ENCODE results near the gene ARHGEF1.
"Not testable (repeated sequence)": the region's sequence is repeated elsewhere in the genome, so short reads cannot be mapped to it uniquely, and the experiment has no call there.

ARHGEF1 gene

DNA sequence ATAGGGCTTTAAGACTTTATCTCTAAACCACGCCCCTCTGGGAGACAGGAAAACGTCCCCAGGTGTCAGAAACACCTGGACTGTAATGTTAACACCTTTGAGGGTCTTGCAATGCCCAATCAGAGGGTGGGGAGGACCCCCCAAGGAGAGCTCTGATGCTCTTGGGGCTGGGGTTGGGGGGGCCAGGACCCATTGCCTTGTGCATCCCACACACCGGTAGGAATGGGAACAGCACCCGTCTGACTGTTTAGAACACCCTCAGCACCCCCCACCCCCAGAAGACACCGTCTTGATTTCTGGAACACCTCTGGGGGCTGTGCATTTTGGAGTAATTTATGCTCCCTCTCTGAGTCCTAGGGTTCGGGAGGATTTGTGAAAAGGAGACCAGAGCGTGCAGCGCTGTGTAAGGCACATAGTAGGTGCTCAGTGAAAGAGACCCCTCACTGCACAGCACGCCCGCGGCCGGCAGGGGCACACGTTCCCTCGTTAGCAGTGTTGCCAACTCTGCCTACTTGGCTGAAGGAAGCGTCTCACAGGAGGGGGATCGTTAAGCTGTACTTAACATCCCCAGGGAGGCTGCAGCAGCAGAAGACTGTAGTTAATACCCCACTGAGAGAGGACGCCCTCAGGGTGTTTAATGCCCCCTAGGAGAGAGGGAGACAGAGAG lies 48.1 kb downstream of the ARHGEF1 start:
- DNase-seq (ENCODE audit: low read depth) = no peak

GRCh38 chr19:41932259-41932719 lies 49.3 kb downstream of the ARHGEF1 start:
- DNase-seq (ENCODE audit: low read depth) = no peak

GRCh38 chr19:41932720-41933332 lies 49.8 kb downstream of the ARHGEF1 start:
- no peak for DNase-seq (ENCODE audit: low read depth)

DNA sequence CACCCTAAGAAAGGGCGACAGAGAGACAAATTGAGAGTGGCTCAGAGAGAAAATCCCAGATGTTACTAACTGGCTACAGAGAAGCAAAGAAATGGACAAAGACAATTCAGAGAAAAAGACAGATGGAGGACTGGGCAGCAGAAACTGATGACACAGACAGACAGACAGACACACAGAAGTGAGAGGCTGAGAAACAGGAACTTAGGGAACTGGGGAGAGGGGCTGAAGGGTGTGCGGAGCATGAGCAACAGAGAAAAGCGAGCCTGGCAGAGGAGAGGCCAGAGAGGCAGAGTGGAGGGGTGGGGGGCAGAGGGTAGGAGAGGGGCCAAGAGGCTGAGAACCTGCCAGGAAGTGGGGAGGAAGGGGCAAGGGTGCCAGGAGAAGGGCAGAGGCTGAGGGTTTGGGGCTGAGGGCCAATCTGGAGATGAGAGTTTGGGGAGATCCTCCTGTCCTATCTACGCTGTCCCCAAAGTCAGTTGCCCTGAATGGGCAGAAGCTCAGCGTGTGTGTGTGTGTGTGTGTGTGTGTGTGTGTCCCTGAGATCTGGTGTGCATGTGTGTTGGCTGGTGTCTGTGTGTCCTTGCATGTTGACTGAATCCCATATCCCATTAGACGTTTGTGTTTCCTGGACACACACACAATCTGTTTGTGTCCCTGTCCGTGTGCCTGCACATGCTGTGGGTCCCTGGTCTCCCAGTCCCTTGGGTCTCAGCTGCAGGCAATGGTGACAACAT lies 50.9 kb downstream of the ARHGEF1 start:
- no peak for DNase-seq (ENCODE audit: low read depth)

DNA sequence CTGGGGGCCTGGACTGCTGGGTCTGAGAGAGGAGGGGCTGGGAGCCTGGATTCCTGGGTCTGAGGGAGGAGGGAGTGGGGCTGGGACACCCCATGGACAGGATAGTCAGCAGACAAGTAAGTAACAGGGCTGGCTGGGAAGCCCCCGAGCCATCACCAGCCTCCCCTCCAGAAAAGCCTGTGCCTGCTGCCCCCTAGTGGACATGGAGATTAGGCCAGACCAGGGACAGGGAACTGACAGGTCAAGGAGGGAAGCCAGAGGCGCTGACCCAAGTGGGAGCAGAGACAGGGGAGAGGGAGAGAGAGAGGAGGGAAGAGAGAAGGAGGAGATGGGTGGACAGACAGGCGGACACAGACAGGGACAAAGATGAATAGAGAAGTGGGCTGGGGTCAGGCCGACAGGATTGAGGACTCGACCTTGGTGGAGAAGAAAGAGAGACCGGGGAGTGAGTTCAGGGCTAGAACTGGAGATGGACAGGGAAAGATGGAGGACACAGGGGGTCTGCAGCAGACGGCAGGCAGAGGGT lies 51.9 kb downstream of the ARHGEF1 start:
- no peak for DNase-seq (ENCODE audit: low read depth)

- DNase-seq (ENCODE audit: low read depth) = no peak
Measured at GRCh38 chr19:41935760-41936415, 52.9 kb downstream of the ARHGEF1 start.

- no peak for DNase-seq (ENCODE audit: low read depth)
Measured at GRCh38 chr19:41936416-41936850, 53.4 kb downstream of the ARHGEF1 start.

- DNase-seq (ENCODE audit: low read depth) = no peak
Measured at GRCh38 chr19:41936961-41937360, 54.0 kb downstream of the ARHGEF1 start.

GRCh38 chr19:41937525-41938468 lies 54.8 kb downstream of the ARHGEF1 start:
- DNase-seq (ENCODE audit: low read depth) = no peak

DNA sequence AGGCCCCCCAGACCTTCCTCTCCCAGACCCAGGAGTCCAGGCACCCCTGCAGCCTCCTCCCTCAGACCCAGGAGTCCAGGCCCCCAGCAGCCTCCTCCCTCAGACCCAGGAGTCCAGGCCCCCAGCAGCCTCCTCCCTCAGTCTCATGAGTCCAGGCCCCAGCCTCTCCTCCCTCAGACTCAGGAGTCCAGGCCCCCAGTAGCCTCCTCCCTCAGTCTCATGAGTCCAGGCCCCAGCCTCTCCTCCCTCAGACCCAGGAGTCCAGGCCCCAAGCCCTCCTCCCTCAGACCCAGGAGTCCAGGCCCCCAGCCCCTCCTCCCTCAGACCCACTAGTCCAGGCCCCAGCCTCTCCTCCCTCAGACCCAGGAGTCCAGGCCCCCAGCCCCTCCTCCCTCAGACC lies 56.2 kb downstream of the ARHGEF1 start:
- DNase-seq (ENCODE audit: low read depth) = not testable (repeated sequence)

DNA sequence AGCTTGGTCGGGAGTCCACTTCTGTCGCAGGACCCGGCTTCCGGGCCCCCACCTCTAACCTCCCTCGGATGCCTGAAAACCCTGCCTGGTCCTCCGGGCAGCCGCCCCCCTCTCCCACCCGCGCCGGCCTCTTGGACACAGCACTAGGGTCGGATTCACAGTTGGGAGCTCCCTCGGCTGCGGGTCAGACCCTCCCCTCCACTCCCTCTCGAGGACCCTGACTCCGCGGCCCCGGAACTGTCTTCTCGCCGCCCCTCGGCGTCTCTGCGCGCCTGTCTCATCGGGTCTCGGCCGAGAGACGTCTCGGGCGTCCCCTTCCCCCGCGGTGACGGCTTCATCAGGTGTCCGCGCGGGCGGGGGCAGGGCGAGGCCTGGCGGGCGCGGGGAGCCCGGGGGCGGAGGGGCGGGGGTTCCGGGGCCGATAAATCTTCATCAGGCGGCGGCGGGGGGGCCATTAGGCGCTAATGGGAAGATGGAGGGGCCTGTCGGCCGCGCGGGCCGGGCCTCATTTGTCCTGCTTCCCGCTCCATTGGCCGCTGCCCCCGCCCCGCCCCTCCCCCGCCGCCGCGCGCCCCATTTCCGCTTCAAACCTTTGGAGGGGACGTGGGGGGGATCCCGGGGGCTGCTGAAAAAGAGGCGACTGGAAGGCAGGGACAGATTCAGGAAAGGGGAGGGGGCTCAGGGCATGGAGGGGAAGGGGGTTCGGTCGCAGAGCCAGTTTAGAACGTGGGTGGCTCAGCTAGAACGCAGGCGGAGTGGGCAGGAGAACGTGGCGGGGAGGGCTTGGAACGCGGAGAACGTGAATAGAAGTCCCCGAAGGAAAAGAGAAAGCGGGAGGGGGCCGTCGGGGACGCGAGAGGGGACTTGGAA lies 57.1 kb downstream of the ARHGEF1 start:
- DNase-seq (ENCODE audit: low read depth) = no peak

DNA sequence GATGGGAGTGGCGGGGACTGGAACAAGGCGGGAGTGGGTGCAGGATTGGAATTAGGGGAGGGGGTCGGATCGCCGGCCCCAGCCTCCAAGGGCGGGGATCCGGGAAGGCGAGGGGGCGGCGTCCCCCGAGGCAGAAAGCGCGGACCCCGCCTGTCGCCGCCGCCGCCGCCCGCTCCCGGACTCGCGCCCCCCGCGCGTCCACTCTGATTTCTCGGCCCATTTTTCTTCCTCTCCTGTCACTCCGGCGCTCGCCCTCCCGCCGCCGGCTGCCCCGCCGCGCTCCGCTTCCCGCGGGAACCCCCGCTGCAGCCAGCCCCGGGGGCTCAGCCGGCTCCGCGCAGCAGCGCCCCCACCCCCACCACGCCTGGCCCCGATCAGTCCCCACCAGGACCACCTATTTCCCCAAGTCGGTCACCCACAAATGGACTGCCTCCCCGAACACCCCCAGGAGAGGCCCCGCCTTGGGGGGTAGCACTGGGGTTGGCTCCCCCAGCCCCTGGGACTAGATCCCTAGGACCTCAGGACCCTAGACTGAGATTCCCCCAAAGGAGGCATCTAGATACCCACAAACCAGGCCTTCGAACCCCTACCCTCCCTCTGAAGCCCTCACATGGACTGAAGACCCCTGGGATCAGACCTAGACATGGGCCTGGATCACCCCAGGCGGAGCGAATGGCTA lies 57.9 kb downstream of the ARHGEF1 start:
- no peak for DNase-seq (ENCODE audit: low read depth)

- DNase-seq (ENCODE audit: low read depth) = no peak
Measured at GRCh38 chr19:41941410-41942202, 58.6 kb downstream of the ARHGEF1 start.

DNA sequence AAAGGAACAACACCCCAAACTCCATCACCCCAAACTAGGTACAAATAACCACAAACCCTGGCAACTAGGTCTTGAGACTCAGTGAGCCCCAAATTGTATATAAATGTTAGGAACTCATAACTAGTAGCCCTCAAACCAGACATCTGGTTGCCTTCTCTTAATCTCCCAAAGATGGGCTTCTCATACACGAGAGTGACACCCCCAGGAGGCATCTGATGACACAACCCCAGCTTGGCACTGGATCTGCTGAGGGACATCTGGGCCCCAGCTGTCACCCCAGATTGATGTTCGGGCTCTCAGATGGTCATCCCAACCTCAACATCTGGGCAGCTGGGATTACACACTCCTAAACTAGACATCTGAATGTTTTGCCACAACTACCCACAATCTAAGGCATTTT lies 61.4 kb downstream of the ARHGEF1 start:
- no peak for DNase-seq (ENCODE audit: low read depth)

DNA sequence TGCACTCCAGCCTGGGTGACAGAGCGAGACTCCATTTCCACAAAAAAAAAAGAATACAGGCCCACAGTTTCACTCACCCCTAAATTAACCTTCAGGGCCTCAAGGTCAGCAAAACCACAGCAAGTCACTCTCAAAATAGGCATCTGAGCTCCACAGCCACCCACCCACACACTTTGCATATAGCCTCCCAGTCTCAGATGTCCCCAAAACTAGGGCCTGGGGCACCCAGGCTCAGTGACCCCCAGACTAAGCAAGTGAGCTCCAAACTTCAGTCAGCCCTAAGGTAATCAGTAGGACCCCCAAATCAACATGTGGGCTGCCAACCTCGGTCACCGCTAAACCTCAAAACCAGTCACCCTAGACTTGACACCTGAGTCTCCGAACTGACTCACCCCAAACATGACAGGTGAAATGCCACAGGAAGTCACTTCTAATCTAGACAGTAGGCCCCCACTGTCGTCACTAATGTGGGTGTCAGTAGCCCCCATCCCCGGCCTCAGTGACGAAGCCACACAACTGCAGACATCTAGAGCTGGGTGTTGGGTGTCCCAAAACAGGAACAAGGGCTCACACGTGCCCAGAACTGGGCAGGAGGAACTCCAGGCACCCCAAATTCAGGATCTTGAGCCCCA lies 62.3 kb downstream of the ARHGEF1 start:
- DNase-seq (ENCODE audit: low read depth) = no peak

GRCh38 chr19:41947091-41947490 lies 64.1 kb downstream of the ARHGEF1 start:
- no peak for DNase-seq (ENCODE audit: low read depth)

DNA sequence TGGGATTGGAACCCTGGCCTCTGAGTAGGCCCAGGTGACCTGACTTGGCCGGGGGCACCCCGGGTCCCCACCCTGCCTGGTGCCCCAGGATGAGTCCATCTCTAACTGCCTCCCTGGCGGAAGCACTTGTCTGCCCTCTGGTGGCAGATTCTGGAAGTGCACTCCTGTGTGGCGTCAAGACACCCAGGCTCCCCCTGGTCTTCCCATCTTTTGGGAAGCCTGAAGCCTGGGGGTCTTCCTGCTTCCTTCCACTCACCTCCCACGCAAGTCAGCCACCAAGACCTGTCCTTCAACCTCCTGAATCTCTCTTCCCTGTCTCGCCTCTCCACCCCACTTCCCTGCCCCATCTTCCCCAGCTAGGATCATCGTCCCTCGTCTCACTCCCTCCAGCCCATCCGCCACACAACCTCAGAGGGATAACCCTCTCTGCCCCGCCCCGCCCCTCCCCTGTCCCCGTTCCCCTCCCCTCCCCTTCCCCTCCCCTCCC lies 68.7 kb downstream of the ARHGEF1 start:
- peak; percentile 82 for DNase-seq (ENCODE audit: low read depth)

DNA sequence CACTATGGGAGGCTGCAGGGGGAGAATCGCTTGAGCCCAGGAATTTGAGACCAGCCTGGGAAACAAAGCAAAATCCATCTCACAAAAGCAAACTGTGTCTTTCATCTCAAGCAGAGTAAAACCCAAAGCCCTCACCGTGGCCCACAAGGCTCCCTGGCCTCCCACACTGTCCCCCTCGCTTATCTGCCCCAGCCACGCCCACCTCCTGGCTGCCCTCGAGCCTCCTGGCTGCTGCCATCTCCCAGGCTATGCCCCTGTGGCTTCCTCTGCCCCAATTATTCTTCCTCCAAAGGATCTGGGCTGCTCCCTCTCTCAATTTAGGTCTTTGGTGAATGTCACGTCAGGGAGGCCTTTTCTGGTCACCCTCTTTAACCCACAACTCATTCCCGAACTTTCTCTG lies 72.5 kb downstream of the ARHGEF1 start:
- DNase-seq (ENCODE audit: low read depth) = no peak

Measured in HS-27A (cell line).